GM06990 (cell line): Measurements from ENCODE around the gene RGS10.
"Not testable (repeated sequence)": the region's sequence is repeated elsewhere in the genome, so short reads cannot be mapped to it uniquely, and the experiment has no call there.

ENCODE experiments used
- DNase-seq: peaks from one replicate; pipeline ENCODE4 v3.0.0-alpha.2; 2011; ENCODE audit not compliant: insufficient read length; ENCODE audit errors: extremely low read depth
- H3K27me3 ChIP-seq: replicated peaks from 2 replicates; pipeline ENCODE4 v1.6.0; 2011; ENCODE audit warnings: low read length; ENCODE audit not compliant: control insufficient read depth, insufficient read depth
- H3K36me3 ChIP-seq: 2 replicates; pipeline ENCODE4 v1.5.1; 2011; ENCODE audit warnings: low read length; ENCODE audit not compliant: control insufficient read depth, insufficient read depth
- H3K4me3 ChIP-seq: replicated peaks from 2 replicates; pipeline ENCODE4 v1.5.1; 2011; ENCODE audit warnings: low read depth, mild to moderate bottlenecking, control low read depth, low read length
- TF ChIP-seq, protein P1 (sequence below): IDR thresholded peaks from 2 replicates; pipeline ENCODE4 v1.5.1; 2011; ENCODE audit warnings: low read length, control low read depth, mild to moderate bottlenecking, inconsistent platforms; ENCODE audit not compliant: insufficient read depth, poor library complexity, severe bottlenecking

RGS10 gene

DNA sequence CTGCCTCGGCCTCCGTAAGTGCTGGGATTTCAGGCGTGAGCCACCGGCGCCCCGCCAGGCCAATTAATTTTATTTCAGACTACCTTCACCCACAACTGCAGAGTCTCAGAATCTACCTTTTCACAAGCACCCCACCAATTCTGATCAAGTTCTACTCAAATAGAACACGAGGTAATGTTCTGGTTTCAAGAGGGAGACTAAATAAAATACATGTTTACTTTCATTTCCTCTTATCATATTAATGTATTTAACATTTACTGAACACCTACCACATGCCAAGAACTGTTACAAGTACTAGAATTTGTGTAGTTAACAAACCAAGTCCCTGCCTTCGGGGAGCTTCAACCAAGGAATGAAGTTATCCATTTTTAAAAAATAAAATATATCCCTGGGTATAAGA lies 25.5 kb upstream of the RGS10 start:
- TF ChIP-seq, protein P1, sequence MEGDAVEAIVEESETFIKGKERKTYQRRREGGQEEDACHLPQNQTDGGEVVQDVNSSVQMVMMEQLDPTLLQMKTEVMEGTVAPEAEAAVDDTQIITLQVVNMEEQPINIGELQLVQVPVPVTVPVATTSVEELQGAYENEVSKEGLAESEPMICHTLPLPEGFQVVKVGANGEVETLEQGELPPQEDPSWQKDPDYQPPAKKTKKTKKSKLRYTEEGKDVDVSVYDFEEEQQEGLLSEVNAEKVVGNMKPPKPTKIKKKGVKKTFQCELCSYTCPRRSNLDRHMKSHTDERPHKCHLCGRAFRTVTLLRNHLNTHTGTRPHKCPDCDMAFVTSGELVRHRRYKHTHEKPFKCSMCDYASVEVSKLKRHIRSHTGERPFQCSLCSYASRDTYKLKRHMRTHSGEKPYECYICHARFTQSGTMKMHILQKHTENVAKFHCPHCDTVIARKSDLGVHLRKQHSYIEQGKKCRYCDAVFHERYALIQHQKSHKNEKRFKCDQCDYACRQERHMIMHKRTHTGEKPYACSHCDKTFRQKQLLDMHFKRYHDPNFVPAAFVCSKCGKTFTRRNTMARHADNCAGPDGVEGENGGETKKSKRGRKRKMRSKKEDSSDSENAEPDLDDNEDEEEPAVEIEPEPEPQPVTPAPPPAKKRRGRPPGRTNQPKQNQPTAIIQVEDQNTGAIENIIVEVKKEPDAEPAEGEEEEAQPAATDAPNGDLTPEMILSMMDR: no peak
- H3K4me3 ChIP-seq: no peak overlapping the region; the same call in 1 of the 2 replicates

GRCh38 chr10:119562097-119562496 lies 19.6 kb upstream of the RGS10 start:
- Histone ChIP-seq H3K36me3 (no peaks in the 10 kb centered on the region), H3K4me3 (no peak overlapping the region), H3K27me3 (no peaks in the 10 kb centered on the region)
- DNase-seq: no peak
- TF ChIP-seq, protein P1: no peak

More for the DNA sequence above, 25.5 kb upstream of the RGS10 start:
- peak; percentile 22 for DNase-seq
- Histone ChIP-seq H3K36me3 (no peaks in the 10 kb centered on the region), H3K27me3 (no peaks in the 10 kb centered on the region)

GRCh38 chr10:119559511-119559910 lies 17.0 kb upstream of the RGS10 start:
- H3K36me3 ChIP-seq, DNase-seq, H3K4me3 ChIP-seq, H3K27me3 ChIP-seq: not testable (repeated sequence)

DNA sequence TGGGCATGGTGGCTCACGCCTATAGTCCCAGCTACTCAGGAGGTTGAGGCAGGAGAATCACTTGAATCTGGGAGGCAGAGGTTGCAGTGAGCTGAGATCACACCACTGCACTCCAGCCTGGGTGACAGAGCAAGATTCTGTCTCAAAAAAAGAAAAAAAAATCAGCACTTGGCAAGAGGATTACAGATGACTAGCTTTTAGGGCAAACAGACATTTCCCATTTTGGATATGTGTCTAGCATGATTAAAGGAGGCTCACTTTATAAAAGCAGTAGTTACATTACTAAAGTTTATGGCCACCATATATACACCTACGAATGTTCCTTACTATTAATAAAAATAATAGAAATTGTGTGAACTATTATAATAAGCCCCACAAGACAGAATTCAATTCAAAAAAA lies 13.6 kb upstream of the RGS10 start:
- H3K4me3 ChIP-seq, H3K27me3 ChIP-seq: not testable (repeated sequence)

DNA sequence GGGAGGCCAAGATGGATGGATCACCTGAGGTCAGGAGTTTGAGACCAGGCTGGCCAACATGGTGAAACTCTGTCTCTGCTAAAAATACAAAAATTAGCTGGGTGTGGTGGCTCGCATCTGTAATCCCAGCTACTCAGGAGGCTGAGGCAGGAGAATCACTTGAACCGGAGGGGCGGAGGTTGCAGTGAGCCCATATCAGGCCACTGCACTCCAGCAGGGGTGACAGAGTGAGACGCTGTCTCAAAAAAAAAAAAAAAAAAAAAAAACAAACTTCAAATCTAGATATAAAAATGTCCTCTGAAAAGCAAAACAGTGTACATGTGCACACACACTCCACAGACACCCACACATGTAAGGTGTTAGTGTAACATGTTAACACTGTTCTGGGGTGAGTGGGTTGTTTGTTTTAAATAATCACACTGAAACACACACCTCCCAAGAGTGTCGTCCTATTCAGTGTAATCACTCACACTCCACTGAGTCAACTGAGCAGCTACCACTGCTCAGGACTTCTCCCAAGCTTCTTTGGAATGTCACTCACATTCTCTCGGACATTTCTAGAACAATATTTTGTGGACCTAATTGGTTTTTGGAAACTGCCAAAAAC lies 12.8 kb upstream of the RGS10 start:
- H3K27me3 ChIP-seq: no peaks in the 10 kb centered on the region
- TF ChIP-seq, protein P1: no peak
- H3K36me3 ChIP-seq: no peaks in the 10 kb centered on the region
- DNase-seq: no peak
- H3K4me3 ChIP-seq: no peak overlapping the region

More for the DNA sequence above, 13.6 kb upstream of the RGS10 start:
- not testable (repeated sequence) for H3K36me3 ChIP-seq, DNase-seq

- TF ChIP-seq, protein P1: no peak
- no peak for DNase-seq
- Histone ChIP-seq H3K36me3 (no peaks in the 10 kb centered on the region), H3K4me3 (no peak overlapping the region), H3K27me3 (no peaks in the 10 kb centered on the region)
Measured at GRCh38 chr10:119550827-119551226, 8.3 kb upstream of the RGS10 start.
